Measurements from ENCODE around the gene SGPP1.
A peak's percentile ranks its signal among the peaks of the same experiment; 100 is the strongest.
"Not testable (repeated sequence)": the region's sequence is repeated elsewhere in the genome, so short reads cannot be mapped to it uniquely, and the experiment has no call there.

The SGPP1 gene

GRCh38 chr14:63673255-63673654 lies 54.6 kb downstream of the SGPP1 start:
- DNase-seq (ENCODE audit: low read depth) = no peak

GRCh38 chr14:63672417-63673180 lies 55.3 kb downstream of the SGPP1 start:
- DNase-seq (ENCODE audit: low read depth) = no peak

GRCh38 chr14:63671987-63672386 lies 55.9 kb downstream of the SGPP1 start:
- DNase-seq (ENCODE audit: low read depth) = no peak

DNA sequence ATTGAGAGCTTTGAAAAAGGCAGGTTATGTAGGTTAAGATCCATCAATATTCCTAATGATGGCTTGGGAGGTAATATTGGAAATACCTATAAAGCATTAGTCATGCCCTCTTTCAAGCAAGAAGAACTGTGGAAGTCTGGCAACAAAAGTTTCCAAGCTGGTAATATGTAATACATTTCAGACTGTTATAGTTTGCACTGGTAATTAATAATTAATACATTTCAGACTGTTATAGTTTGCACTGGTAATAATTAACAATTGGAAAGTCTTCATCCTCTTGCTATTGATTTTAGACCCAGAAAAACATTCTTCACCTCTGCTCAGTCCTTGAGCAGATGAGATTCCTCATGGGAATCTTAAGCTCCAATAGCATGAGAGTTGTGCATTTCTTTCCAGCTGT lies 57.2 kb downstream of the SGPP1 start:
- DNase-seq (ENCODE audit: low read depth) = no peak

- DNase-seq (ENCODE audit: low read depth) = no peak
These were observed 61.5 kb downstream of the SGPP1 start for GRCh38 chr14:63666335-63666734.

DNA sequence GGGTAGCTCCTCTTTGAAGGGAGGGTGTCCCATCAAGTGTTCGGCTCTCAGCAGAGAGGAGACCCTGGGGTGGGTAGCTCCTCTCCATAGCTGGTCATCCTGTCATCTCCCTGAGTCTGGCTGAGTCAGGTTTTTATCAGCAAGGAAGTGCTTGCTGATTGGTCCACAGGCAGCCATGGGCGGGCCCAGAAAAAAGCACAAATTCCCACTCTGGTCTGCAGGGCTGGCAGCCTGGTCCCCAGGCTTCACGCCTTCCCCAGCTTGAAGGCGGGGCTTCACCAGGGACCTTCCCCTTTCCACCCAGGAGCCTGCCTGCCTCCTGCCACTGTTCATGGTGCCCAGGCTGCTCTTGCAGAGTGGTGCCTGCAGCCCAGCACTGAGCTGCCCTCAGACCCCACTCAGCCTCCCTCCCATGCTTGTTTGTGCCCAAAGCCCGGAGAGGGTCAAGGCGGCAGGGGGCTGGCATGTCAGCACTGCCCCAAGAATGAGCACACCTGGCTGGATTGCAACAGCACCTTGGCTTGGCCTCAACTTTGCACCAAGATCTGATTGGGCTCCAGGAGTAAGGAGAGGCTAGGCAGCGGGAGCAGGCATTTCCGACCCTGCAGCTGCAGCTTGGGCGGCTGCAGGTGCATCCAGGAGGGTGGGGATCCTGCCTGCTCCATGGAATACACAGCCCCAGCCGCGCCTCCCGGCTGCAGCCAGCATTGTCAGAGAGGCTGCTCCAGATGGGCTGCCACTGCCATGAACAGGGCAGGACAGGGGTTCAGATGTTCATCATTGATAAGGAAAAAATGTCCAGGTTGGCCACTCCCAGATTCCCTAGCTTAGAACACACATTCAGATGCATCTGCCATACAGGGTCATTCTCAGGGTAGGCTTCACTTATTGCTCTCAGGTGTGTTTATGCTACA lies 64.2 kb downstream of the SGPP1 start:
- no peak for DNase-seq (ENCODE audit: low read depth)

DNA sequence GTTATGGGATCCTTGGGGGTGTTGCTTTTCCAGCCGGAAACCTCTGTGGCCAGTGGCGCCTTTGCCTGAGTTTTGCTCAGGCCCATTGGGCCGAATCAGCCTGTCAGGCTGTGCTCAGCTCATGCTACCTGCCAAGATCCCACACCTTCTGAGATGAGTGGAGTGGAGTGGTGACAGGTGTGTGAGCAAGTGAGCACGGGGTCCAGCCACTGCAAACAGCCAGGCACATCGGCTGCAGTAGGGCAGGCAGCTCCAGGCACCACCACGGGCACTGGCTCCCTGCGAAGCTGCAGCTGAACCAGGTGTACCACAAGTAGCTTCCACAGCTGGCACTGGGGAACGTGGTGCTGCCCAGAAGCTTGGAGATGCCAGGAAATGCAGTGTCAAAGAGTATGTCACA lies 65.1 kb downstream of the SGPP1 start:
- DNase-seq (ENCODE audit: low read depth) = no peak

DNA sequence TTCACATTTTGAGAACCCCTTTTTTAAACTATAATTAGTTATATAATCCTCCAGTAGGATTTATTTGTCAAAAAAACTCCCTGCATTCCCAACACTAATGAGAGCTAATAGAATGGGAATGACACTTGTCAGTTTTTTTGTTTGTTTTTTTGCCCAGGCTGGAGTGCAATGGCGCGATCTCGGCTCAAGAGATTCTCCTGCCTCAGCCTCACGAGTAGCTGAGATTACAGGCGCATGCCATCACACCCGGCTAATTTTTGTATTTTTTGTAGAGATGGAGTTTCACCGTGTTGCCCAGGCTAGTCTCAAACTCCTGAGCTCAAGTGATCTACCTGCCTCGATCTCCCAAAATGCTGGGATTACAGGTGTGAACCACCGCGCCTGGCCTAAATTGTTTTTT lies 66.0 kb downstream of the SGPP1 start:
- DNase-seq (ENCODE audit: low read depth) = not testable (repeated sequence)

DNA sequence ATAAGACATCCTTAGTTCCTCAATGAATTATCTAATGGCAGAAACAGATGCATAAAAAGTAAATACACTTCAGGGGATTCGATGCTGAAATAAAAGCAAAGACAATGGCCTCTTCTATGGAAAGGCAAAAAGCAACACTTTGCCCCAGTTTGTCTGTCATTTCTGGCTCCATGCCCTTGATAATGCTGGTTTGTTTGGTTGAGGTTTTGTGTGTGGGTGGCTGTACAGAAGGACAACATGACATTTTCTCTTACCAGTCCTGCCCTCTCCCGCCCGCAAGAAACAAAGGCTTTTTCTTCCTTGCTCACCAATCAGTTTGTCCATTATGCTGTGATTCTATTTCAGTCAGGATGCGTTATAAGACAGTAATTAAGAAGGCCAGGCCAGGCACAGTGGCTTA lies 68.1 kb downstream of the SGPP1 start:
- DNase-seq (ENCODE audit: low read depth) = no peak

GRCh38 chr14:63656194-63656593 lies 71.7 kb downstream of the SGPP1 start:
- no peak for DNase-seq (ENCODE audit: low read depth)

- no peak for DNase-seq (ENCODE audit: low read depth)
These were observed 72.9 kb downstream of the SGPP1 start for GRCh38 chr14:63654936-63655335.

DNA sequence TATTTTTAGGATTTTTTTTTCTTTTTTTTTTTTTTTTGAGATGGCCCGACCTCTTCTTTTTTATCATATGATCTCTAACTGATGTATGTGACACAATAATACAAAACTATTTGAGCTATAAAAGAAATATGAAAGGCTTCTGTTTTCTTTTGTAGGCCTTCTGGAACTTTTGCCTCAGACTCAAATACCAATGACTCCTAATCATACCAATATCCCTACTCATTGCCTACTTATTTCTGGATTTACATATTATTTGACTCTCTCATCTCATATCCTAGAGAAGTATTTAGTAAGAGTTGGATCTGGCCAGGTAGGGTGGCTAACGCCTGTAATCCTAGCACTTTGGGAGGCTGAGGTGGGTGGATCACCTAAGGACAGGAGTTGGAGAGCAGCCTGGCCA lies 73.5 kb downstream of the SGPP1 start:
- DNase-seq (ENCODE audit: low read depth) = no peak

DNA sequence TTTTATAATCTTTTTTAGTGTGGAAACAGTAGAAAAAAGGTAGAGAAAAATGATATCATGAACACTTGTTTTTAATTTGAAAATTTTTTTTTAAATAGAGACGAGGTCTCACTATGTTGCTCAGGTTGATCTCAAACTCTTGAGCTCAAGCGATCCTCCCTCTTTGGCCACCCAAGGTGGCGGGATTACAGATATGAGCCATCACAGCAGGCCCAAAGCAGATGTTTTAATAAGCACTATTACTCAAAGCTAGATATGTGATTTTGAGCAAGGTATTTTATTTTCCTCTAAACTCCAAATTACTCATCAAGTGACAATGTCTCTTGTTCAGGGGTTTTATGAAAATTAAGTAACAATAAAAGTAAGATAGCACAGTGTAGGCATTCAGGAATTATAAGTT lies 75.5 kb downstream of the SGPP1 start:
- DNase-seq (ENCODE audit: low read depth) = no peak

DNA sequence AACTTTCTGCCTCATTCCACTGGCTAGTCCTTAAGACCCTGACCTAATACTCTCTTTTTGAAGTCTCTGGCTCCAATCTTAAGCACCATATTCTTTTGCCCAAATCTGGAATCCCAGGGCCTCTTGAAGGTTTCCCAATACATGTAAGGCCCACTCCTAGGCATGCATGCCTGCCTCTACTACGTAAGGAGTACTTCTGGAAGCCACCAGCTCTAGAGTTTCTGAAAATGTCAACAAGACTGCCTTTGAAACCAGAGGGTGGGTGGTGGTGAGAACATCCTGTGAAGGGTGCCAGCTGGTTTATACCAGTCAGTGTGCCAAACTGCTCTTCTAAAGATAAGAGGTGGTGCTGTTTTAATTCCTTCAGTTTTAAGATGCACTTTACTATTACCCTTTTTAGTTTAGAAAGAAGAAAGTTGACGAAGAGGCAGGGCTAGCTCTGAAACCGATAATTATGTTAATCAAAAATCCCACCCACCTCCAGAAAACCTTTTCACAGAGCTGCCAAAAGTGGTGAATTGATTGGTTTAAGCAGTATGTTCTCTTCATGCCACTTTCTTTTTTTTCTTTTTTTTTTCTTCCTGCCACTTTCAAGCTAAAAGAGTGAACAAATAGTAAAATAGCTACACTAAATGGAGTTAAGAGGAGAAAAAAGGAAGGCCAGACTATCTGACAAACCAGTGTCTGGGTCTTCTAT lies 77.5 kb downstream of the SGPP1 start:
- peak; percentile 37 for DNase-seq (ENCODE audit: low read depth)

- DNase-seq (ENCODE audit: low read depth) = no peak
These were observed 80.0 kb downstream of the SGPP1 start for GRCh38 chr14:63647696-63648410.

DNA sequence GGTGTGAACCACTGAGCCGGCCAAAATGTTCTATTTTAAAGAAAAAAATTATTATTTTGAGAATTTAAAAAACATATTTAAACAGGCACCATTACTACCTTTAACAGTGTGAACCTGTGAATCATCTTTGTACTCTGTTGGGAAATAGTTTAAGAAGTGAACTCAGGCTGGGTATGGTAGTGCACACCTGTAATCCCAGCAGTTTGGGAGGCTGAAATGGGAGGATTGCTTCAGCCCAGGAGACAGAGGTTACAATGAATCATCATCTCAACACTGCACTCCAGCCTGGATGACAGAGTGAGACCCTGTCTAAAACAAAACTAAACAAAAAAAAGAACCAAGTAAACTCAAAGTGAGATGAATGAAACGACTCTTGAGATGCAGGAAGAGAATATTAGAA lies 83.1 kb downstream of the SGPP1 start:
- no peak for DNase-seq (ENCODE audit: low read depth)

GRCh38 chr14:63642656-63643382 lies 85.0 kb downstream of the SGPP1 start:
- no peak for DNase-seq (ENCODE audit: low read depth)

GRCh38 chr14:63642229-63642611 lies 85.6 kb downstream of the SGPP1 start:
- peak; percentile 64 for DNase-seq (ENCODE audit: low read depth)

DNA sequence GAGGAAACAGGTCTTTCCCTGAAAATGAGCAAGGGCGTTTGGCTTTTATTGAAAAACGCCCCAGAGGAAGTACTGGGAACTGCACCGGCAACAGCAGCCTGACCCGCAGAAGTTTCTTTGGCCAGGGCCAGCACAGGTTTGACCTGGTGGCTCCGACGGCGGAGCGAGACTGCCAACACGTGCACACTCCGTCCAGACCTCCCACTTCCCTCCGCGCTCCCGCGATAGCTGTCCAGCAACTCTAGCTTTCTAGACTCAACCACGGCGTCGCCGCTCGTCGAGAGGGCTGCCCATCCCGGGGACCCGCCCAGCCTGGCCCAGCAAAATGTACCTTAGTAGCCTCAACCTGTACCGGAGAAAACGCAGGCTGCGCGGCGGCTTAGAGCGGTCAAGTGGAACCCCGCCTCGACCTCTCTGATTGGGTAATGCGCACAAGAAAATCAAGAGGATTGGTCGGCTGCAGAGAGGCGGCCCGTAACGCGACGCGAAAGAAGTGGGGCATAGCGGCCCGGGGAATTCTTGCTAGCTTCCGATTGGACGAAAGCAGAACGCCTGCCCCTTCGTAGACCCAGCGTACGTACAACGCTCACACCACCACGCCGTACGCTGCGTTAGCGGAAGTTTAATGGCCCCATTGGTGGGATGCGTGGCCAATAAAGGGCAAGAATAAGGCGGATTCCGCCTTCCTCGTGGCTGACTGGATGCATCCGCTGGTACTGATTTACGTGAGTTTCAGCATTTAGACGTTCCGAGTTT lies 86.2 kb downstream of the SGPP1 start, which contains the start of gene WDR89:
WDR89 (minus strand) TSS at position 399 of the 756 bp plus-strand sequence. CDS start 41,929 bp downstream, outside the sequence.
- peak; percentile 94 for DNase-seq (ENCODE audit: low read depth)

GRCh38 chr14:63638493-63638892 lies 89.4 kb downstream of the SGPP1 start:
- DNase-seq (ENCODE audit: low read depth) = no peak

Measured in activated T-helper 1 cell treated with Interleukin-2 at 50 U/mL for 16 hours (primary cell).